K562 (cell line): Measurements from ENCODE around the gene MYO10. TPM values are rescaled to one million over a fixed set of nuclear protein-coding genes. Genes with fewer than 3 reads are reported as not detected.

Experiments used
- ATAC-seq: fragments of 200-7000 bp; cut with Tn5 transposase; 3 replicates; pipeline ENCODE4 v1.9.1; 2020; ENCODE audit warnings: moderate library complexity
- BruUV-seq: library from RNA; stranded (reverse); fragments of 400-500 nt; replicated peaks from 2 replicates; lab custom pipeline; 2021; lab: Mats Ljungman, UMichigan
- CTCF ChIA-PET: fragments of 300-600 bp; formaldehyde crosslinking; extraction: SDS; loops from one replicate; lab custom pipeline; 2021; ENCODE audit warnings: low intra/inter-chr PET ratio; lab: Yijun Ruan, JAX
- POLR2A ChIA-PET: fragments of 300-600, 350-650 bp; sonication (Branson Sonifier 250); formaldehyde crosslinking; extraction: SDS; loops from one replicate; lab custom pipeline; 2021; ENCODE audit warnings: antibody characterized with exemption, inconsistent platforms; lab: Yijun Ruan, JAX
- DNase-seq, 4 experiments: peaks; one replicate each; pipeline versions ENCODE4 v3.0.0 to v3.0.0-alpha.2; 2011 to 2018; ENCODE audit warnings: low spot score in 3 of 4, mixed read lengths in 3 of 4; ENCODE audit errors: extremely low read depth in 1 of 4
- FAIRE-seq: peaks from 2 replicates; lab custom pipeline; 2011; peaks lifted over from hg19 to GRCh38; lab: Jason Lieb, UNC
- H2AFZ ChIP-seq: 2 replicates; pipeline ENCODE4 v1.6.0; 2011; ENCODE audit warnings: low read depth, low read length, control low read depth, inconsistent platforms
- H3K27ac ChIP-seq: fragments of 200-600 bp; 3 replicates; pipeline ENCODE4 v1.8.0; 2011; ENCODE audit warnings: low read depth, mild to moderate bottlenecking, control low read depth, inconsistent platforms, low read length, moderate library complexity, mixed read lengths; ENCODE audit errors: extremely low read depth
- H3K27me3 ChIP-seq, 2 experiments: fragments of 300-600 bp in 1 of 2; 2 replicates in 1 of 2; 3 replicates in 1 of 2; pipeline versions ENCODE4 v1.6.0 to v1.8.0; 2011; ENCODE audit warnings: inconsistent platforms in 2 of 2, low read length in 2 of 2, mild to moderate bottlenecking in 1 of 2, mixed read lengths in 1 of 2, moderate library complexity in 1 of 2; ENCODE audit not compliant: control insufficient read depth in 2 of 2, insufficient read depth in 2 of 2
- H3K36me3 ChIP-seq: fragments of 300-600 bp; 3 replicates; pipeline ENCODE4 v1.8.0; 2011; ENCODE audit warnings: mild to moderate bottlenecking, low read length, inconsistent platforms; ENCODE audit not compliant: control insufficient read depth, insufficient read depth
- H3K4me1 ChIP-seq, 2 experiments: fragments of 200-600 bp in 1 of 2; replicated peaks in 1 of 2; 2 replicates in 1 of 2; 3 replicates in 1 of 2; pipeline versions ENCODE4 v1.5.1 to v1.8.0; 2011; ENCODE audit warnings: inconsistent platforms in 2 of 2, low read length in 2 of 2, mild to moderate bottlenecking in 1 of 2, mixed read lengths in 1 of 2, moderate library complexity in 1 of 2; ENCODE audit not compliant: control insufficient read depth in 2 of 2, insufficient read depth in 2 of 2
- H3K4me2 ChIP-seq: 2 replicates; pipeline ENCODE4 v1.6.1; 2011; ENCODE audit warnings: low read length, control low read depth, inconsistent platforms, mixed read lengths; ENCODE audit not compliant: insufficient read depth
- H3K4me3 ChIP-seq: fragments of 200-600 bp; sonication (generic), shearing (Covaris generic); 2 replicates; pipeline ENCODE4 v1.5.1; 2016; ENCODE audit warnings: control low read depth, inconsistent platforms
- H3K79me2 ChIP-seq: fragments of 200-600 bp; 3 replicates; pipeline ENCODE4 v1.8.0; 2011; ENCODE audit warnings: low read length, inconsistent platforms; ENCODE audit not compliant: control insufficient read depth, insufficient read depth
- H3K9ac ChIP-seq, 2 experiments: 2 replicates each; pipeline versions ENCODE4 v1.6.0 to v1.6.1; 2011; ENCODE audit warnings: low read depth in 2 of 2, low read length in 2 of 2, control low read depth in 1 of 2, inconsistent platforms in 1 of 2, mild to moderate bottlenecking in 1 of 2, mixed read lengths in 1 of 2; ENCODE audit not compliant: insufficient read depth in 1 of 2
- H3K9me1 ChIP-seq: one replicate; pipeline ENCODE4 v1.6.0; 2011; ENCODE audit warnings: inconsistent platforms, mild to moderate bottlenecking, low read length, moderate library complexity; ENCODE audit not compliant: control insufficient read depth, insufficient read depth
- H3K9me3 ChIP-seq: replicated peaks from 2 replicates; pipeline ENCODE4 v1.5.1; 2011; ENCODE audit warnings: low read depth, low read length, inconsistent platforms; ENCODE audit not compliant: control insufficient read depth, insufficient read depth
- H4K20me1 ChIP-seq: replicated peaks from 2 replicates; pipeline ENCODE4 v1.6.1; 2011; ENCODE audit warnings: low read length, inconsistent platforms, mixed read lengths; ENCODE audit not compliant: control insufficient read depth, insufficient read depth
- CAMTA2 ChIP-seq: fragments of 250-450 bp; sonication (Bioruptor Pico); conservative IDR thresholded peaks from 2 replicates; pipeline ENCODE4 v1.5.1; 2022
- ETS1 ChIP-seq: conservative IDR thresholded peaks from 2 replicates; pipeline ENCODE4 v1.6.1; 2011; ENCODE audit warnings: low read depth, mild to moderate bottlenecking, low read length; ENCODE audit not compliant: control insufficient read depth
- FOXA1 ChIP-seq: fragments of 450-650 bp; IDR thresholded peaks from 2 replicates; pipeline ENCODE4 v1.6.1; 2016; ENCODE audit warnings: mild to moderate bottlenecking, borderline replicate concordance
- GABPB2 ChIP-seq: fragments of 250-450 bp; sonication (Bioruptor Pico); conservative IDR thresholded peaks from 2 replicates; pipeline ENCODE4 v1.5.1; 2021; ENCODE audit warnings: mild to moderate bottlenecking
- GTF2B ChIP-seq: IDR thresholded peaks from 2 replicates; pipeline ENCODE4 v1.6.1; 2011; ENCODE audit not compliant: insufficient read length; ENCODE audit errors: extremely low read depth
- HDAC1 ChIP-seq, 2 experiments: fragments of 450-650 bp; IDR thresholded peaks; 2 replicates each; pipeline ENCODE4 v1.6.1; 2016 to 2017; ENCODE audit warnings: inconsistent platforms in 1 of 2, mild to moderate bottlenecking in 1 of 2, moderate library complexity in 1 of 2
- IRF1 ChIP-seq: sonication (generic); formaldehyde crosslinking; IDR thresholded peaks from 2 replicates; pipeline ENCODE4 v1.8.0; 2022; ENCODE audit warnings: missing genetic modification reagents, mild to moderate bottlenecking, borderline replicate concordance
- KDM1A ChIP-seq, 2 experiments: fragments of 450-650 bp; IDR thresholded peaks; 2 replicates each; pipeline ENCODE4 v1.6.1; 2016; ENCODE audit warnings: mild to moderate bottlenecking in 2 of 2
- MLX ChIP-seq, 2 experiments: fragments of 450-650 bp in 1 of 2; sonication (generic) in 1 of 2; formaldehyde crosslinking; conservative IDR thresholded peaks; 2 replicates each; pipeline versions ENCODE4 v1.4.0 to v1.8.1; 2020 to 2022; ENCODE audit warnings: mild to moderate bottlenecking in 1 of 2, missing genetic modification reagents in 1 of 2
- NR0B1 ChIP-seq: fragments of 450-650 bp; IDR thresholded peaks from one replicate; pipeline ENCODE4 v1.6.1; 2018; ENCODE audit warnings: mild to moderate bottlenecking, moderate library complexity; ENCODE audit not compliant: partially characterized antibody
- RNF219 ChIP-seq: fragments of 250-450 bp; sonication (Bioruptor Pico); IDR thresholded peaks from 2 replicates; pipeline ENCODE4 v1.5.0; 2022; ENCODE audit warnings: mild to moderate bottlenecking
- SIRT6 ChIP-seq: IDR thresholded peaks from one replicate; pipeline ENCODE4 v1.6.1; 2012; ENCODE audit warnings: low read depth, mild to moderate bottlenecking, control low read depth, inconsistent platforms, low read length, moderate library complexity
- SOX6 ChIP-seq: fragments of 450-650 bp; IDR thresholded peaks from 2 replicates; pipeline ENCODE4 v1.6.1; 2014; ENCODE audit warnings: mild to moderate bottlenecking
- SPI1 ChIP-seq: IDR thresholded peaks from 2 replicates; pipeline ENCODE4 v1.6.1; 2011; ENCODE audit warnings: low read depth, low read length, control low read depth, borderline replicate concordance
- STAT5B ChIP-seq: fragments of 250-450 bp; sonication (Bioruptor Pico); IDR thresholded peaks from 2 replicates; pipeline ENCODE4 v1.8.0; 2021; ENCODE audit warnings: mild to moderate bottlenecking, inconsistent platforms
- ZNF324 ChIP-seq: fragments of 250-450 bp; sonication (Bioruptor Pico); IDR thresholded peaks from 2 replicates; pipeline ENCODE4 v1.4.0; 2020; ENCODE audit warnings: mild to moderate bottlenecking
- ZNF445 ChIP-seq: fragments of 250-450 bp; sonication (Bioruptor Pico); IDR thresholded peaks from 2 replicates; pipeline ENCODE4 v1.4.0; 2020; ENCODE audit warnings: low read depth, mild to moderate bottlenecking, moderate library complexity
- WGBS: fragments of 100-300 bp; shearing (Covaris generic); methylation state at CpG from one replicate; pipeline ENCODE4 v1.1.6; 2016; ENCODE audit warnings: low coverage, mixed read lengths; ENCODE audit not compliant: insufficient coverage; ENCODE audit errors: missing lambda C conversion rate; 5-methylcytosine and 5-hydroxymethylcytosine counted together
- in situ Hi-C: fragments of 300-500 bp; cut with MboI; formaldehyde crosslinking; loops from 4 replicates; pipeline ENCODE4 v1.15.0; 2018; ENCODE audit warnings: inconsistent platforms, mixed read lengths
- intact Hi-C: fragments of 100-400 bp; cut with micrococcal nuclease; formaldehyde crosslinking; loops from 2 replicates; pipeline ENCODE4 v1.14.2; 2022
- polyA plus RNA-seq, 8 experiments: library from polyadenylated mRNA; depleted of rRNA in 4 of 8; stranded (reverse) in 5 of 8; unstranded in 3 of 8; fragments of >200 nt; fragmentation: Nextera tagmentation in 2 of 8; fragmentation: Illumina TruSeq in 1 of 8; extraction: Ambion mirVana in 2 of 8; extraction: Trizol in 1 of 8; gene quantifications; 2 replicates each; pipeline versions ENCODE4 v1.2.1 to v1.2.3, GENCODE V29; 2011 to 2014; ENCODE audit warnings: inconsistent platforms in 1 of 8, missing spikeins in 1 of 8
- total RNA-seq, 7 experiments: library from RNA; depleted of rRNA in 6 of 7; stranded (reverse); fragments of >200 nt in 6 of 7; fragmentation: Illumina TruSeq in 2 of 7; extraction: Trizol in 2 of 7; gene quantifications; 2 replicates each; pipeline versions ENCODE4 v1.2.1 to v1.2.3, GENCODE V29; 2011 to 2021; ENCODE audit warnings: low replicate concordance in 1 of 7

Gene MYO10
- total and polyA plus RNA-seq, 9 of the 15 experiments (the other 6 are each of a cell fraction or from before 2014, with no cell fraction given): 0.04 to 0.24 TPM; not detected in 7

GRCh38 chr5:16780325-16780724, 155.8 kb downstream of the MYO10 start:
- DNase-seq: no peak
- Histone ChIP-seq H3K27ac (no peak overlapping the region), H3K79me2 (no peaks in the 10 kb centered on the region), H3K36me3 (no peaks in the 10 kb centered on the region), H3K27me3 (peaks cover 19 to 34% of the 10 kb centered on the region in 2 experiments; a peak in 3 of 5 replicates), H3K4me3 (no peak overlapping the region), H4K20me1 (no peaks in the 10 kb centered on the region), H3K4me2 (no peak overlapping the region), H2AFZ (no peak overlapping the region), H3K4me1 (no peaks in the 10 kb centered on the region), H3K9ac (no peak overlapping the region), H3K9me1 (no peaks in the 10 kb centered on the region), H3K9me3 (no peaks in the 10 kb centered on the region)
- no peak for FAIRE-seq
- in situ Hi-C loops: loop anchor here (25.0 kb wide), 1 partner anchor 1532 kb away; no protein-coding TSS in a partner anchor
- no peak for ATAC-seq
- intact Hi-C loops: no loop called here
- BruUV-seq: no TSS peak
- ChIA-PET POLR2A (no interaction called here), CTCF (no interaction called here)
- WGBS: 1% methylated on average over 6 of the region's 6 CpGs
- TF ChIP-seq SIRT6: no peak
- no peak for TF ChIP-seq KDM1A (IDR thresholded peaks at IDR 0.05)
- TF ChIP-seq SOX6: no peak
- TF ChIP-seq ZNF324 (CRISPR knock-in tag): no peak
- no peak for TF ChIP-seq ZNF445
- TF ChIP-seq GTF2B: no peak
- TF ChIP-seq RNF219 (CRISPR knock-in tag): no peak
- no peak for TF ChIP-seq GABPB2 (CRISPR knock-in tag)
- TF ChIP-seq MLX (CRISPR knock-in tag; conservative IDR thresholded peaks at IDR 0.05): no peak
- TF ChIP-seq CAMTA2 (CRISPR knock-in tag): no peak
- TF ChIP-seq STAT5B (CRISPR knock-in tag): no peak
- no peak for TF ChIP-seq IRF1 (CRISPR knock-in tag)
- TF ChIP-seq HDAC1 (IDR thresholded peaks at IDR 0.05): no peak
- no peak for TF ChIP-seq ETS1
- TF ChIP-seq SPI1: no peak
- TF ChIP-seq FOXA1: no peak
- TF ChIP-seq NR0B1: no peak
